WTC11 (cell line): ENCODE data around the gene VEGFC.

Source experiments
- CREB1 ChIP-seq: sonication (generic); formaldehyde crosslinking; IDR thresholded peaks from 2 replicates; pipeline ENCODE4 v1.8.0; 2023; ENCODE audit warnings: mild to moderate bottlenecking, missing genetic modification reagents
- CREM ChIP-seq: sonication (generic); formaldehyde crosslinking; IDR thresholded peaks from 2 replicates; pipeline ENCODE4 v1.8.1; 2022; ENCODE audit warnings: mild to moderate bottlenecking, missing genetic modification reagents, moderate library complexity
- IRF2 ChIP-seq: sonication (generic); formaldehyde crosslinking; IDR thresholded peaks from 2 replicates; pipeline ENCODE4 v1.8.0; 2022; ENCODE audit warnings: low read depth, missing genetic modification reagents, borderline replicate concordance
- NR2C2 ChIP-seq: sonication (generic); formaldehyde crosslinking; IDR thresholded peaks from 2 replicates; pipeline ENCODE4 v1.8.0; 2022; ENCODE audit warnings: mild to moderate bottlenecking, missing genetic modification reagents
- SP1 ChIP-seq: sonication (generic); formaldehyde crosslinking; conservative IDR thresholded peaks from 2 replicates; pipeline ENCODE4 v1.8.1; 2022; ENCODE audit warnings: missing genetic modification reagents
- ZNF232 ChIP-seq: sonication (generic); formaldehyde crosslinking; IDR thresholded peaks from 2 replicates; pipeline ENCODE4 v1.8.0; 2022; ENCODE audit warnings: mild to moderate bottlenecking, missing genetic modification reagents
- TF ChIP-seq, protein P1 (sequence below): fragments of 200-600 bp; IDR thresholded peaks from 2 replicates; pipeline ENCODE4 v1.8.0; 2022; ENCODE audit warnings: antibody characterized with exemption
- TF ChIP-seq, protein P2 (sequence below): sonication (generic); formaldehyde crosslinking; IDR thresholded peaks from 2 replicates; pipeline ENCODE4 v1.8.0; 2023; ENCODE audit warnings: missing genetic modification reagents
- TF ChIP-seq, protein P3 (sequence below): sonication (generic); formaldehyde crosslinking; IDR thresholded peaks from 2 replicates; pipeline ENCODE4 v1.8.1; 2022; ENCODE audit warnings: low read depth, missing genetic modification reagents, borderline replicate concordance
- TF ChIP-seq, protein P4 (sequence below): sonication (generic); formaldehyde crosslinking; IDR thresholded peaks from 2 replicates; pipeline ENCODE4 v1.8.0; 2023; ENCODE audit warnings: missing genetic modification reagents, mild to moderate bottlenecking, borderline replicate concordance
- TF ChIP-seq, protein P5 (sequence below): sonication (generic); formaldehyde crosslinking; IDR thresholded peaks from 2 replicates; pipeline ENCODE4 v1.8.0; 2022; ENCODE audit warnings: mild to moderate bottlenecking, missing genetic modification reagents

DNA sequence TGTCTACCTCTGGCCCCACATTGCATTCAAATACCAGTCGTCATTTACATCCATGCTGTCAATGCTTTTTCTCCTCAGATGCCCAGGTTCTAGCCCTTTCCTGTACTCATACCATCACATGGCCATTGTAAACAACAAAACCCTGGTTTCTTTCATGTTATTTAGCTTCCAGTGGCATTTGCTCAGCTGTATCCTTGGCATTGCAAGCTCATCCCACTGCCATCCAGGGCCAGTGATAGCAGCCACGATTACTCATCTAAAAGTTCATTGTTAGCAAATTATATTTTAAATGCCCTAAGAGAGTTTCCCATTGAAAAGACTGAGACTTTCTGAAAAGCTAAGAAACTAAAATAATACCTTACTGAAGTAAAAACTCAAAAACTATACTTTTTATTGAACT, 34.0 kb downstream of the VEGFC start:
- no peak for TF ChIP-seq CREB1 (CRISPR knock-in tag)
- TF ChIP-seq, protein P1, sequence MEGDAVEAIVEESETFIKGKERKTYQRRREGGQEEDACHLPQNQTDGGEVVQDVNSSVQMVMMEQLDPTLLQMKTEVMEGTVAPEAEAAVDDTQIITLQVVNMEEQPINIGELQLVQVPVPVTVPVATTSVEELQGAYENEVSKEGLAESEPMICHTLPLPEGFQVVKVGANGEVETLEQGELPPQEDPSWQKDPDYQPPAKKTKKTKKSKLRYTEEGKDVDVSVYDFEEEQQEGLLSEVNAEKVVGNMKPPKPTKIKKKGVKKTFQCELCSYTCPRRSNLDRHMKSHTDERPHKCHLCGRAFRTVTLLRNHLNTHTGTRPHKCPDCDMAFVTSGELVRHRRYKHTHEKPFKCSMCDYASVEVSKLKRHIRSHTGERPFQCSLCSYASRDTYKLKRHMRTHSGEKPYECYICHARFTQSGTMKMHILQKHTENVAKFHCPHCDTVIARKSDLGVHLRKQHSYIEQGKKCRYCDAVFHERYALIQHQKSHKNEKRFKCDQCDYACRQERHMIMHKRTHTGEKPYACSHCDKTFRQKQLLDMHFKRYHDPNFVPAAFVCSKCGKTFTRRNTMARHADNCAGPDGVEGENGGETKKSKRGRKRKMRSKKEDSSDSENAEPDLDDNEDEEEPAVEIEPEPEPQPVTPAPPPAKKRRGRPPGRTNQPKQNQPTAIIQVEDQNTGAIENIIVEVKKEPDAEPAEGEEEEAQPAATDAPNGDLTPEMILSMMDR, result no peak
- TF ChIP-seq, protein P2, sequence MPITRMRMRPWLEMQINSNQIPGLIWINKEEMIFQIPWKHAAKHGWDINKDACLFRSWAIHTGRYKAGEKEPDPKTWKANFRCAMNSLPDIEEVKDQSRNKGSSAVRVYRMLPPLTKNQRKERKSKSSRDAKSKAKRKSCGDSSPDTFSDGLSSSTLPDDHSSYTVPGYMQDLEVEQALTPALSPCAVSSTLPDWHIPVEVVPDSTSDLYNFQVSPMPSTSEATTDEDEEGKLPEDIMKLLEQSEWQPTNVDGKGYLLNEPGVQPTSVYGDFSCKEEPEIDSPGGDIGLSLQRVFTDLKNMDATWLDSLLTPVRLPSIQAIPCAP (CRISPR knock-in tag), result no peak
- no peak for TF ChIP-seq NR2C2 (CRISPR knock-in tag)
- TF ChIP-seq, protein P3, sequence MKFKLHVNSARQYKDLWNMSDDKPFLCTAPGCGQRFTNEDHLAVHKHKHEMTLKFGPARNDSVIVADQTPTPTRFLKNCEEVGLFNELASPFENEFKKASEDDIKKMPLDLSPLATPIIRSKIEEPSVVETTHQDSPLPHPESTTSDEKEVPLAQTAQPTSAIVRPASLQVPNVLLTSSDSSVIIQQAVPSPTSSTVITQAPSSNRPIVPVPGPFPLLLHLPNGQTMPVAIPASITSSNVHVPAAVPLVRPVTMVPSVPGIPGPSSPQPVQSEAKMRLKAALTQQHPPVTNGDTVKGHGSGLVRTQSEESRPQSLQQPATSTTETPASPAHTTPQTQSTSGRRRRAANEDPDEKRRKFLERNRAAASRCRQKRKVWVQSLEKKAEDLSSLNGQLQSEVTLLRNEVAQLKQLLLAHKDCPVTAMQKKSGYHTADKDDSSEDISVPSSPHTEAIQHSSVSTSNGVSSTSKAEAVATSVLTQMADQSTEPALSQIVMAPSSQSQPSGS (CRISPR knock-in tag), result no peak
- TF ChIP-seq SP1, result no peak
- TF ChIP-seq, protein P4, sequence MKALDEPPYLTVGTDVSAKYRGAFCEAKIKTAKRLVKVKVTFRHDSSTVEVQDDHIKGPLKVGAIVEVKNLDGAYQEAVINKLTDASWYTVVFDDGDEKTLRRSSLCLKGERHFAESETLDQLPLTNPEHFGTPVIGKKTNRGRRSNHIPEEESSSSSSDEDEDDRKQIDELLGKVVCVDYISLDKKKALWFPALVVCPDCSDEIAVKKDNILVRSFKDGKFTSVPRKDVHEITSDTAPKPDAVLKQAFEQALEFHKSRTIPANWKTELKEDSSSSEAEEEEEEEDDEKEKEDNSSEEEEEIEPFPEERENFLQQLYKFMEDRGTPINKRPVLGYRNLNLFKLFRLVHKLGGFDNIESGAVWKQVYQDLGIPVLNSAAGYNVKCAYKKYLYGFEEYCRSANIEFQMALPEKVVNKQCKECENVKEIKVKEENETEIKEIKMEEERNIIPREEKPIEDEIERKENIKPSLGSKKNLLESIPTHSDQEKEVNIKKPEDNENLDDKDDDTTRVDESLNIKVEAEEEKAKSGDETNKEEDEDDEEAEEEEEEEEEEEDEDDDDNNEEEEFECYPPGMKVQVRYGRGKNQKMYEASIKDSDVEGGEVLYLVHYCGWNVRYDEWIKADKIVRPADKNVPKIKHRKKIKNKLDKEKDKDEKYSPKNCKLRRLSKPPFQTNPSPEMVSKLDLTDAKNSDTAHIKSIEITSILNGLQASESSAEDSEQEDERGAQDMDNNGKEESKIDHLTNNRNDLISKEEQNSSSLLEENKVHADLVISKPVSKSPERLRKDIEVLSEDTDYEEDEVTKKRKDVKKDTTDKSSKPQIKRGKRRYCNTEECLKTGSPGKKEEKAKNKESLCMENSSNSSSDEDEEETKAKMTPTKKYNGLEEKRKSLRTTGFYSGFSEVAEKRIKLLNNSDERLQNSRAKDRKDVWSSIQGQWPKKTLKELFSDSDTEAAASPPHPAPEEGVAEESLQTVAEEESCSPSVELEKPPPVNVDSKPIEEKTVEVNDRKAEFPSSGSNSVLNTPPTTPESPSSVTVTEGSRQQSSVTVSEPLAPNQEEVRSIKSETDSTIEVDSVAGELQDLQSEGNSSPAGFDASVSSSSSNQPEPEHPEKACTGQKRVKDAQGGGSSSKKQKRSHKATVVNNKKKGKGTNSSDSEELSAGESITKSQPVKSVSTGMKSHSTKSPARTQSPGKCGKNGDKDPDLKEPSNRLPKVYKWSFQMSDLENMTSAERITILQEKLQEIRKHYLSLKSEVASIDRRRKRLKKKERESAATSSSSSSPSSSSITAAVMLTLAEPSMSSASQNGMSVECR (CRISPR knock-in tag), result no peak
- TF ChIP-seq CREM, result no peak
- TF ChIP-seq ZNF232 (CRISPR knock-in tag), result no peak
- TF ChIP-seq, protein P5, sequence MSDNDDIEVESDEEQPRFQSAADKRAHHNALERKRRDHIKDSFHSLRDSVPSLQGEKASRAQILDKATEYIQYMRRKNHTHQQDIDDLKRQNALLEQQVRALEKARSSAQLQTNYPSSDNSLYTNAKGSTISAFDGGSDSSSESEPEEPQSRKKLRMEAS (CRISPR knock-in tag), result no peak
- no peak for TF ChIP-seq IRF2 (CRISPR knock-in tag)
